Pancreas (tissue), 10 donors: ENCODE measurements around the gene PARD3. TPM values are rescaled to one million over a fixed set of nuclear protein-coding genes. Genes with fewer than 3 reads are reported as not detected.
A peak's percentile ranks its signal among the peaks of the same experiment; 100 is the strongest.

ENCODE experiments used
- ATAC-seq, 4 donors: fragments of 200-7000 bp; cut with Tn5 transposase; one replicate each; pipeline versions ENCODE4 v1.8.0 to v1.9.1; 2020; ENCODE audit warnings: mild to moderate bottlenecking in 4 of 4, moderate library complexity in 4 of 4
- DNase-seq, 6 donors: peaks; one replicate each; pipeline ENCODE4 v3.0.0-alpha.2; 2020
- FAIRE-seq: peaks from 2 replicates; lab custom pipeline; 2012; peaks lifted over from hg19 to GRCh38; lab: Jason Lieb, UNC
- H3K27ac ChIP-seq, 4 donors: fragments of 200-600 bp; sonication (generic); 1 replicate in 3 of 4; 2 replicates in 1 of 4; pipeline versions ENCODE4 v1.5.0 to v1.8.0; 2020
- H3K27me3 ChIP-seq, 4 donors: fragments of 200-600 bp; one replicate each; pipeline ENCODE4 v1.8.0; 2021
- H3K36me3 ChIP-seq, 3 donors: fragments of 200-600 bp; sonication (generic) in 1 of 3; one replicate each; pipeline versions ENCODE4 v1.5.0 to v1.8.0; 2020 to 2021
- H3K4me1 ChIP-seq, 3 donors: fragments of 200-600 bp; one replicate each; pipeline ENCODE4 v1.8.0; 2021
- H3K4me3 ChIP-seq, 4 donors: fragments of 200-600 bp; sonication (generic) in 2 of 4; one replicate each; pipeline versions ENCODE4 v1.5.0 to v1.8.0; 2020 to 2021
- H3K9me3 ChIP-seq, 4 donors: fragments of 200-600 bp; one replicate each; pipeline ENCODE4 v1.8.0; 2021
- CTCF ChIP-seq, 4 donors: fragments of 200-600 bp; sonication (generic) in 3 of 4; IDR thresholded peaks; one replicate each; pipeline versions ENCODE4 v1.5.0 to v1.8.0; 2021; ENCODE audit warnings: antibody characterized with exemption in 4 of 4
- WGBS, 2 donors: extraction: QIAGEN DNeasy Blood & Tissue Kit; methylation state at CpG; one replicate each; pipeline ENCODE4 v1.1.7; 2013; 5-methylcytosine and 5-hydroxymethylcytosine counted together
- intact Hi-C, 3 donors: fragments of 100-400 bp; cut with DNase I; formaldehyde crosslinking; loops; one replicate each; pipeline versions ENCODE4 v1.11.1 to v1.14.2; 2022
- polyA plus RNA-seq, 2 donors: library from polyadenylated mRNA; stranded (reverse); fragments of 200-250 nt; gene quantifications; one replicate each; pipeline ENCODE4 v1.2.3, GENCODE V29; 2013
- total RNA-seq, 6 donors: library from RNA; stranded (reverse); fragmentation: NEBNext Ultra II Directional in 4 of 6; extraction: Animal tissue kit (Norgen Biotek cat#: 25700) in 4 of 6; gene quantifications; one replicate each; pipeline versions ENCODE4 v1.2.1 to v1.2.4, GENCODE V29; 2021 to 2023
- donor health status: healthy with polysubstance abuse.
- donor health status: DM: no; HTN: no; CAD: no; lungs with moderate emphysema.
- donor health status: DM: no; HTN: no; CAD: no.
- donor health status: control.
- donor health status: control.
- donor health status: Bipolar disorder and iron deficiency.
- donor health status: DM: yes; HTN: yes; CAD: no.
- donor health status: DM: no; HTN: no; CAD: no.
- donor health status: DM: no; HTN: no; CAD: no.
- donor health status: DM: yes; HTN: yes; CAD: no.

PARD3 gene
- total and polyA plus RNA-seq, 8 donors, result 12.8 to 32.3 (median 23.4) TPM

GRCh38 chr10:34476608-34477007, 338.5 kb downstream of the PARD3 start:
- Histone ChIP-seq H3K36me3 (no peaks in the 10 kb centered on the region), H3K9me3 (no peaks in the 10 kb centered on the region), H3K27ac (no peak overlapping the region), H3K27me3 (no peaks in the 10 kb centered on the region), H3K4me1 (no peaks in the 10 kb centered on the region), H3K4me3 (no peak overlapping the region)
- ATAC-seq (no peak), FAIRE-seq (no peak), DNase-seq (no peak)
- 92 to 98% methylated on average over 3 of the region's 3 CpGs for WGBS, 2 donors
- TF ChIP-seq CTCF (IDR thresholded peaks at IDR 0.05), result no peak
- intact Hi-C loops, result no loop called here

GRCh38 chr10:34475786-34476185, 339.3 kb downstream of the PARD3 start:
- no peaks in the 10 kb centered on the region for H3K27me3 ChIP-seq
- no peaks in the 10 kb centered on the region for H3K4me1 ChIP-seq
- H3K36me3 ChIP-seq, result no peaks in the 10 kb centered on the region
- DNase-seq (no peak), ATAC-seq (no peak), FAIRE-seq (no peak)
- no peak for TF ChIP-seq CTCF (IDR thresholded peaks at IDR 0.05)
- H3K9me3 ChIP-seq, result no peaks in the 10 kb centered on the region
- WGBS, 2 donors, result 92 to 95% methylated on average over 5 of the region's 5 CpGs
- intact Hi-C loops, result no loop called here
- no peak overlapping the region for H3K4me3 ChIP-seq
- no peak overlapping the region for H3K27ac ChIP-seq

GRCh38 chr10:34475274-34475646, 339.8 kb downstream of the PARD3 start:
- Histone ChIP-seq H3K9me3 (no peaks in the 10 kb centered on the region), H3K36me3 (no peaks in the 10 kb centered on the region), H3K27me3 (no peaks in the 10 kb centered on the region), H3K27ac (no peak overlapping the region), H3K4me3 (no peak overlapping the region), H3K4me1 (no peaks in the 10 kb centered on the region)
- intact Hi-C loops, result no loop called here
- FAIRE-seq, result no peak
- no peak for ATAC-seq
- DNase-seq, result no peak
- no peak for TF ChIP-seq CTCF (IDR thresholded peaks at IDR 0.05)
- 72 to 84% methylated on average over 2 of the region's 2 CpGs for WGBS, 2 donors

- Histone ChIP-seq H3K27ac (no peak overlapping the region), H3K4me1 (no peaks in the 10 kb centered on the region), H3K27me3 (no peaks in the 10 kb centered on the region), H3K9me3 (no peaks in the 10 kb centered on the region), H3K4me3 (no peak overlapping the region), H3K36me3 (no peaks in the 10 kb centered on the region)
- WGBS, 2 donors, result 93 to 95% methylated on average over 5 of the region's 5 CpGs
- no peak for TF ChIP-seq CTCF (IDR thresholded peaks at IDR 0.05)
- DNase-seq (no peak), ATAC-seq (no peak), FAIRE-seq (no peak)
- intact Hi-C loops, result no loop called here
These were observed 340.4 kb downstream of the PARD3 start for GRCh38 chr10:34474555-34475273.

GRCh38 chr10:34474009-34474376, 341.1 kb downstream of the PARD3 start:
- intact Hi-C loops, result no loop called here
- no peak for TF ChIP-seq CTCF (IDR thresholded peaks at IDR 0.05)
- H3K27me3 ChIP-seq, result no peaks in the 10 kb centered on the region
- no peaks in the 10 kb centered on the region for H3K36me3 ChIP-seq
- no peaks in the 10 kb centered on the region for H3K4me1 ChIP-seq
- H3K4me3 ChIP-seq, result no peak overlapping the region
- H3K27ac ChIP-seq, result no peak overlapping the region
- FAIRE-seq (no peak), ATAC-seq (peak in 1 of 4 donors; percentile 12), DNase-seq (no peak)
- 85 to 93% methylated on average over 2 of the region's 2 CpGs for WGBS, 2 donors
- no peaks in the 10 kb centered on the region for H3K9me3 ChIP-seq
